Measurements from ENCODE around the gene MED27. TPM values are rescaled to one million over a fixed set of nuclear protein-coding genes. Genes with fewer than 3 reads are reported as not detected.

The MED27 gene
- total and polyA plus RNA-seq, 8 donors = 3.2 to 11.7 (median 5.8) TPM

DNA sequence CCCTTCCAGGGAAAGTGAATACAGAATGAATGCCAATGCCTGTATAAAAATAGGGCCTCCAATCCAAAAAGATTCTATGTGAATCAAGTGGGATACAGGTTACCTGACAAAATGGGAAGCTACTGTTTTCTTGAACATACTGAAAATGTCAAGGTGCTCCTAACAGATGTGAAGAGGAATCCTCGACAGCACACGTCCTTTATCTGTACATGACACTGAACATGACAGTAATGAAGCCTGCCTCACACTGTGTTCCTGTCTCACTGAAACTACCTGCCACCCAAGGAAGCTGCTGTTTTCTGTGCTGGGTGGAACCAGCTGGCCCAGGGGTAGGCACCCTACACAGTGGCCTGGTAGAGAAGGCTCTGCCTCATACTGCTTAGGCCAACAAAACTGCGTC lies 174.5 kb downstream of the MED27 start:
- H3K4me3 ChIP-seq = no peak overlapping the region
- no peak for FAIRE-seq
- DNase-seq = no peak
- H3K4me1 ChIP-seq = no peaks in the 10 kb centered on the region
- H3K36me3 ChIP-seq = no peaks in the 10 kb centered on the region
- WGBS, 2 donors = 91 to 96% methylated on average over 3 of the region's 3 CpGs
- no peaks in the 10 kb centered on the region for H3K9me3 ChIP-seq
- H3K27ac ChIP-seq = no peak overlapping the region
- TF ChIP-seq, protein P1, sequence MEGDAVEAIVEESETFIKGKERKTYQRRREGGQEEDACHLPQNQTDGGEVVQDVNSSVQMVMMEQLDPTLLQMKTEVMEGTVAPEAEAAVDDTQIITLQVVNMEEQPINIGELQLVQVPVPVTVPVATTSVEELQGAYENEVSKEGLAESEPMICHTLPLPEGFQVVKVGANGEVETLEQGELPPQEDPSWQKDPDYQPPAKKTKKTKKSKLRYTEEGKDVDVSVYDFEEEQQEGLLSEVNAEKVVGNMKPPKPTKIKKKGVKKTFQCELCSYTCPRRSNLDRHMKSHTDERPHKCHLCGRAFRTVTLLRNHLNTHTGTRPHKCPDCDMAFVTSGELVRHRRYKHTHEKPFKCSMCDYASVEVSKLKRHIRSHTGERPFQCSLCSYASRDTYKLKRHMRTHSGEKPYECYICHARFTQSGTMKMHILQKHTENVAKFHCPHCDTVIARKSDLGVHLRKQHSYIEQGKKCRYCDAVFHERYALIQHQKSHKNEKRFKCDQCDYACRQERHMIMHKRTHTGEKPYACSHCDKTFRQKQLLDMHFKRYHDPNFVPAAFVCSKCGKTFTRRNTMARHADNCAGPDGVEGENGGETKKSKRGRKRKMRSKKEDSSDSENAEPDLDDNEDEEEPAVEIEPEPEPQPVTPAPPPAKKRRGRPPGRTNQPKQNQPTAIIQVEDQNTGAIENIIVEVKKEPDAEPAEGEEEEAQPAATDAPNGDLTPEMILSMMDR (IDR thresholded peaks at IDR 0.05) = no peak
- ATAC-seq = no peak
- H3K27me3 ChIP-seq = no peaks in the 10 kb centered on the region
- intact Hi-C loops (cut with DNase I) = no loop called here

DNA sequence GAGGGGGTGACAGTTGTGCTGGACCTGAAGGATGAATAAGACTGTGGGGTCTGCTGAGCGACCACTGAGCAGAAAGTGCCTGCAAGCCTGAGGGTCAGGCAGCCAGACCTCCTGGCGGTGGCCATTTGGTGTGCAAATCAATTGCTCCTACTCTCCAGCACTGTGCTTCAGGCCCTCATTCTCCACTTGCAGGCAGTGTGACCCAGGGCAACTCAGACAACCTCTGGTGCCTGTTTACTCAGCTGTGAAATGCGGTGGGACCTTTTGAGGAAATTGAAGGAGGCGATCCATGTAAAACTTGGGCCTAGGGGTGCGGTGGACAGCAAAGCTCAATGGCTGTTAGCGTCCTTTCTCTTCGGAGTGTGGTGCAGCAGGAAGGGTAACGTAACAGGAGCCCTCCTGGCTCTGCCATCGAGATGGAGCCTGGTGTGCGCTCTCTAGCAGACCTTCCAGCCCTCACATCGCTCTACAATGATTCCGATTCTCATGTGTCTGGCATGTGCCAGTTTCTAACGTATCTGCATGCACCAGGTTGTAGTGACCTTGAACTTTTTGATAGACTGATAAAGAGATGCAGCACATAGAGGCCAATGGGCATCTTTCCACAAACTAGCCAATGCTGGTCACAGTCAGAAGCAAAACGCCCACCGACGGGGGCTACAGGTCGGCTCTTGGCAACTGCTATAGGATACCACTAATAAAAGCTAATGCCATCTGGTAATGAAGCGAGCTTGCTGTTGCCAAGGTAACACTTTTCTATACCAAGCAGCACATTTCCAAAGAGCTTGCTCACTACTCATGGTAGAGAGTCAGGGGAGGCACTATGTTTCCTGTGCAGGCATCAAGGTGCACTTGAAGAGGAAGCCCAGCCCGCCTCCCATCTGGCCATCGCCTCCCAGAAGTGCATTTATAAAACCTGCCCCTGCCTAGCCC lies 180.1 kb downstream of the MED27 start:
- 89% methylated on average over 20 of the region's 20 CpGs for WGBS, 2 donors
- no peaks in the 10 kb centered on the region for H3K36me3 ChIP-seq
- H3K4me3 ChIP-seq = no peak overlapping the region
- FAIRE-seq (no peak), DNase-seq (no peak), ATAC-seq (no peak)
- intact Hi-C loops (cut with DNase I) = no loop called here
- TF ChIP-seq, protein P1 (IDR thresholded peaks at IDR 0.05) = no peak
- H3K4me1 ChIP-seq = no peaks in the 10 kb centered on the region
- H3K9me3 ChIP-seq = no peaks in the 10 kb centered on the region
- H3K27me3 ChIP-seq = no peaks in the 10 kb centered on the region
- no peak overlapping the region for H3K27ac ChIP-seq

DNA sequence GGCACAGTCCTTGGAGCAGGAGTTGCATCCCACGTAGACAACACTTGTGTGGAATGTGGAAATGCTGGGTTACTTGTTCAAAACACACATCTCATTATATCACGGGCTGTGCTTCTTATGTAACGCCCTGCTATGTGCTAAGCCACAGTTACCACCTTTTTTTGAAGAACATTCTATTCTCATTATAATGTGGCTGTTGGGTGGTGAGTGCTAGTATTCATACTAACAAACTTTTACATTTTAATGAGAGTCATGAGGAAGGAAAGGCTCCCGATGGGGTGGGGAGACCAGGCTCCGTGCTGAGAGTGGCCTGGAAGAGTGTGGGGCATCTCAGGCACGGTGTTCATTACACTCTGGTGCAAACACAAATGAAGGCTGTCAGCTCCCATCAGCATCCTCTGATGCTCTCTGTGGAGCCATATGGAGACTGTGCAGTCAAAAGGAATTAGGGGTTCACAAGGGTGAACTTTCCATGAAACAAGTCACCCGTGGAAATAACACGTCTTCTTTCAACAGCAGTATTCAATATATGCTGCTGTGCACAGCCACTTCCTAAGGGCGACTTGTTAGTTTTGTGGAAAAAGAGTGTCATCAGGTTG lies 186.7 kb downstream of the MED27 start:
- Histone ChIP-seq H3K4me3 (no peak overlapping the region), H3K27me3 (no peaks in the 10 kb centered on the region), H3K36me3 (no peaks in the 10 kb centered on the region), H3K27ac (no peak overlapping the region), H3K9me3 (no peaks in the 10 kb centered on the region), H3K4me1 (no peaks in the 10 kb centered on the region)
- TF ChIP-seq, protein P1 (IDR thresholded peaks at IDR 0.05) = no peak
- DNase-seq (no peak), ATAC-seq (no peak), FAIRE-seq (no peak)
- intact Hi-C loops (cut with DNase I) = no loop called here
- 89 to 91% methylated on average over 9 of the region's 9 CpGs for WGBS, 2 donors

DNA sequence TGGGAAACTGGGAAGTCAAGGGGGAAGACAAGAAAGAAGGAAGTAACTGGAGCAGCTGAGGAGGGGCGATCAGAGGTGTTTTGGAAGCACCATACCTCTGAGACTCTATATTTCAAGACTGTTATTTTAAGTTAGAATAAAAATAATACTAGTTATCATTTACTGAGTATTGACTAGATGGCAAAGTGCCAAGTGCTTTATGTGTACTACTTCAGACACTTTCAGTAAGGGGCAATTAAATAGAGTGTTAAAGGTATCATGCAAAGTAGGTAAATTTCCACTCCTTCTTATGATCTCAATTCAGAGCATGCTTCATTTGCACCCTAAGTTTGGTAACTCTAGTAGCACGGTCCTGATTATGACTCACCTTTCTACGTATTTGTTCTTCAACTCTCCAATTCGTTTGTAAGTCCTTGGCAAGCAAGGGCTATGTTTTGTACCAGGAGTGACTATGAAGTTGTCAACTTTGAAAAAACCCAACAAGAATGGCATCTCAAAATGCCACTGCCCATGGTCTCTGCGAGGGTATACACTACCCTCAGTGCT lies 187.4 kb downstream of the MED27 start:
- Histone ChIP-seq H3K4me3 (no peak overlapping the region), H3K27ac (no peak overlapping the region), H3K4me1 (no peaks in the 10 kb centered on the region), H3K9me3 (no peaks in the 10 kb centered on the region), H3K36me3 (no peaks in the 10 kb centered on the region), H3K27me3 (no peaks in the 10 kb centered on the region)
- FAIRE-seq (no peak), ATAC-seq (no peak), DNase-seq (no peak)
- intact Hi-C loops (cut with DNase I) = no loop called here
- TF ChIP-seq, protein P1 (IDR thresholded peaks at IDR 0.05) = no peak
- WGBS, 2 donors = 84 to 85% methylated on average over 5 of the region's 5 CpGs

Measured in pancreas (tissue), 10 donors.